Natural killer cell (primary cell): ENCODE measurements around the gene TBC1D22A. TPM values are rescaled to one million over a fixed set of nuclear protein-coding genes. Genes with fewer than 3 reads are reported as not detected.

Experiments
- ATAC-seq, 3 donors: fragments of 150-1000 bp in 2 of 3; fragments of 200-7000 bp in 1 of 3; cut with Tn5 transposase; 1 replicate in 1 of 3; 2 replicates in 2 of 3; pipeline ENCODE4 v1.10.0; 2021; ENCODE audit warnings: mild to moderate bottlenecking in 2 of 3, moderate library complexity in 2 of 3
- DNase-seq, 2 donors: peaks; one replicate each; pipeline versions ENCODE4 v3.0.0 to v3.0.0-alpha.2; 2013 to 2021; ENCODE audit warnings: mixed read lengths in 1 of 2
- H3K27ac ChIP-seq: one replicate; pipeline ENCODE4 v1.5.1; 2013; ENCODE audit warnings: mild to moderate bottlenecking, low read length
- H3K27me3 ChIP-seq: one replicate; pipeline ENCODE4 v1.6.1; 2013; ENCODE audit warnings: low read length; ENCODE audit not compliant: control insufficient read depth, insufficient read depth
- H3K36me3 ChIP-seq: one replicate; pipeline ENCODE4 v1.6.1; 2013; ENCODE audit warnings: low read length; ENCODE audit not compliant: control insufficient read depth, insufficient read depth
- H3K4me1 ChIP-seq: one replicate; pipeline ENCODE4 v1.6.1; 2013; ENCODE audit warnings: low read length; ENCODE audit not compliant: control insufficient read depth, insufficient read depth
- H3K4me3 ChIP-seq: one replicate; pipeline ENCODE4 v1.5.1; 2013; ENCODE audit warnings: low read length
- H3K9me3 ChIP-seq: one replicate; pipeline ENCODE4 v1.6.1; 2013; ENCODE audit warnings: low read length; ENCODE audit not compliant: control insufficient read depth, insufficient read depth
- H3K27ac Mint-ChIP-seq, 2 donors: one replicate each; pipeline ENCODE4 v1.8.0; 2022; ENCODE audit warnings: mild to moderate bottlenecking in 2 of 2, mixed read lengths in 2 of 2, moderate library complexity in 1 of 2
- H3K27me3 Mint-ChIP-seq, 2 donors: one replicate each; pipeline ENCODE4 v1.8.0; 2022; ENCODE audit warnings: low read depth in 2 of 2, mixed read lengths in 2 of 2
- H3K36me3 Mint-ChIP-seq: one replicate; pipeline ENCODE4 v1.8.0; 2022; ENCODE audit warnings: mixed read lengths
- H3K4me1 Mint-ChIP-seq, 2 donors: one replicate each; pipeline ENCODE4 v1.8.0; 2022; ENCODE audit warnings: mixed read lengths in 2 of 2
- H3K4me3 Mint-ChIP-seq: one replicate; pipeline ENCODE4 v1.8.0; 2022; ENCODE audit warnings: mild to moderate bottlenecking, moderate library complexity, mixed read lengths
- H3K9me3 Mint-ChIP-seq, 2 donors: one replicate each; pipeline ENCODE4 v1.8.0; 2022; ENCODE audit warnings: mixed read lengths in 2 of 2
- CTCF ChIP-seq: fragments of 200-600 bp; IDR thresholded peaks from one replicate; pipeline ENCODE4 v1.8.0; 2022; ENCODE audit warnings: antibody characterized with exemption
- WGBS: methylation state at CpG from one replicate; pipeline ENCODE4 v1.1.7; 2013; ENCODE audit warnings: missing lambda C conversion rate; ENCODE audit not compliant: insufficient coverage; 5-methylcytosine and 5-hydroxymethylcytosine counted together
- intact Hi-C: fragments of 100-400 bp; cut with micrococcal nuclease; formaldehyde crosslinking; loops from one replicate; pipeline ENCODE4 v1.14.2; 2022
- total RNA-seq, 4 donors: library from RNA; stranded (reverse); fragments of 120-200 nt in 1 of 4; gene quantifications; one replicate each; pipeline versions ENCODE4 v1.2.3 to v1.2.4, GENCODE V29; 2013 to 2022

TBC1D22A gene
- total RNA-seq, 3 donors from 2014 or later (not counting 1 experiment from before 2014, with no cell fraction given): 47.4 to 53.7 (median 53.2) TPM

- no peaks in the 10 kb centered on the region for H3K9me3 ChIP-seq
- no peaks in the 10 kb centered on the region for H3K9me3 Mint-ChIP-seq
- DNase-seq: no peak
- H3K27me3 Mint-ChIP-seq: no peaks in the 10 kb centered on the region
- no peak for ATAC-seq
- intact Hi-C loops: no loop called here
- H3K4me3 Mint-ChIP-seq: no peak overlapping the region
- 88% methylated on average over 15 of the region's 15 CpGs for WGBS
- no peak for TF ChIP-seq CTCF
- H3K27ac Mint-ChIP-seq: peak overlapping the region in 1 of 2 donors; percentile 8
- H3K4me3 ChIP-seq: no peak overlapping the region
- H3K27me3 ChIP-seq: no peaks in the 10 kb centered on the region
- peaks cover 2% of the 10 kb centered on the region for H3K36me3 ChIP-seq
- H3K4me1 ChIP-seq: no peaks in the 10 kb centered on the region
- H3K36me3 Mint-ChIP-seq: no peaks in the 10 kb centered on the region
- no peak overlapping the region for H3K27ac ChIP-seq
- peaks cover 8 to 14% of the 10 kb centered on the region in 2 donors for H3K4me1 Mint-ChIP-seq
Measured at GRCh38 chr22:47157093-47157420, 394.6 kb downstream of the TBC1D22A start.

- intact Hi-C loops: no loop called here
- Mint-ChIP-seq H3K4me3 (no peak overlapping the region), H3K27me3 (no peaks in the 10 kb centered on the region), H3K27ac (peak overlapping the region in 1 of 2 donors; percentile 8), H3K9me3 (no peaks in the 10 kb centered on the region), H3K36me3 (no peaks in the 10 kb centered on the region), H3K4me1 (peaks cover 11 to 16% of the 10 kb centered on the region in 2 donors)
- DNase-seq (no peak), ATAC-seq (no peak)
- TF ChIP-seq CTCF: no peak
- WGBS: 96% methylated on average over 37 of the region's 37 CpGs
- H3K27ac ChIP-seq: no peak overlapping the region
- peaks cover 2% of the 10 kb centered on the region for H3K36me3 ChIP-seq
- H3K27me3 ChIP-seq: no peaks in the 10 kb centered on the region
- no peaks in the 10 kb centered on the region for H3K4me1 ChIP-seq
- no peaks in the 10 kb centered on the region for H3K9me3 ChIP-seq
- no peak overlapping the region for H3K4me3 ChIP-seq
Measured at GRCh38 chr22:47157486-47158270, 395.2 kb downstream of the TBC1D22A start.

- H3K36me3 ChIP-seq: peaks cover 2% of the 10 kb centered on the region
- Mint-ChIP-seq H3K36me3 (no peaks in the 10 kb centered on the region), H3K27me3 (no peaks in the 10 kb centered on the region), H3K27ac (no peak overlapping the region), H3K4me1 (peaks cover 6 to 14% of the 10 kb centered on the region in 2 donors), H3K4me3 (no peak overlapping the region), H3K9me3 (no peaks in the 10 kb centered on the region)
- H3K9me3 ChIP-seq: no peaks in the 10 kb centered on the region
- H3K4me1 ChIP-seq: no peaks in the 10 kb centered on the region
- intact Hi-C loops: no loop called here
- no peak for ATAC-seq
- WGBS: 93% methylated on average over 11 of the region's 11 CpGs
- no peak for DNase-seq
- H3K4me3 ChIP-seq: no peak overlapping the region
- H3K27ac ChIP-seq: no peak overlapping the region
- no peaks in the 10 kb centered on the region for H3K27me3 ChIP-seq
- no peak for TF ChIP-seq CTCF
Measured at GRCh38 chr22:47158457-47158856, 396.0 kb downstream of the TBC1D22A start.

- no peak overlapping the region for H3K27ac ChIP-seq
- intact Hi-C loops: no loop called here
- TF ChIP-seq CTCF: no peak
- no peak overlapping the region for H3K27ac Mint-ChIP-seq
- no peaks in the 10 kb centered on the region for H3K36me3 Mint-ChIP-seq
- H3K4me1 ChIP-seq: no peaks in the 10 kb centered on the region
- H3K9me3 Mint-ChIP-seq: no peaks in the 10 kb centered on the region
- no peak overlapping the region for H3K4me3 ChIP-seq
- peaks cover 6 to 10% of the 10 kb centered on the region in 2 donors for H3K4me1 Mint-ChIP-seq
- H3K9me3 ChIP-seq: no peaks in the 10 kb centered on the region
- no peaks in the 10 kb centered on the region for H3K27me3 ChIP-seq
- H3K36me3 ChIP-seq: peaks cover 4% of the 10 kb centered on the region
- ATAC-seq (no peak), DNase-seq (no peak)
- no peak overlapping the region for H3K4me3 Mint-ChIP-seq
- no peaks in the 10 kb centered on the region for H3K27me3 Mint-ChIP-seq
- 97% methylated on average over 4 of the region's 4 CpGs for WGBS
Measured at GRCh38 chr22:47159592-47159991, 397.1 kb downstream of the TBC1D22A start.
